GM19035 (cell line): ENCODE measurements around the gene ZNF212.
A peak's percentile ranks its signal among the peaks of the same experiment; 100 is the strongest.

Experiments
- ATAC-seq: cut with Tn5 transposase; IDR thresholded peaks from one replicate; pipeline ENCODE4 v1.9.1; 2021; ENCODE audit not compliant: unreplicated experiment

The ZNF212 gene

DNA sequence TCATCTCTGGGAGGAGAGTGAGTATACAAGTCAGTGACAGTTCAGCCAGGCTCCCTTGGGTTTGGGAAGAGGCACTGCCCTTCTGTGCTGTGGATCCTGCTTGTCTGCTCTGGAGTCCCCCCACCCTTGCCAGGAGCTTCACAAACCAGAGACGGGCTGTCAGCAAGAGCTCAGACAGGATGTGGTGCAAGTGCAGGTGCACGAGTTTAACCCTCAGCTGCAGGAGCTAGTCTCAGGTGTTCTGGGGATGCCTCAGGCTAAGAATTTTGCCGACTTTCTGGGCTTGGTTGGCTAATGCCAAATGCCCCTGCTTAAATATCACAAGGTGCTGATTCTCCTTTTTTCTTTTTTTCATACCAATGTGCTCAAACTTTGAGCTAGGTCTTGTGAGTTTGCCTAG lies 44.9 kb downstream of the ZNF212 start:
- no peak for ATAC-seq

GRCh38 chr7:149284850-149285585 lies 45.6 kb downstream of the ZNF212 start:
- ATAC-seq, result peak; percentile 97

DNA sequence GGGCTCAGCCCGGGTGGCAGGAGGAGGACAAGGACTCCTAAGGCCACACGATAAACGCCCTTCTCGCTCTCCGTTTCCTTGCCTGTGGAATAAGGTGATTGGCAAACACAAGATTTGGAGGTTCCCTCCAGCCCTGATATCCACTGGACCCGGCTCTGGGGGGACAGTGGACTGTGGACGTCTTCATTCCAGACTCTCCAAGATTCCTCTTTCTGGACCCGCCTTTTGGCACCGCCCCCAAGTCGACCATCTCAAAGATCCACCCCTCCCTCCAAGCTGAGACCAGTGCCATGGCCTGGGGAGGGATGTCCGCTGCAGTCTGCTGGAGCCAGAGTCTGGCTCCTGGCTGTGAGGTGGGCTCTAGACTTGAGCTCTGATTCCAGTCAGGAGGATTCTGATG lies 46.2 kb downstream of the ZNF212 start:
- peak; percentile 1 for ATAC-seq

- ATAC-seq, result no peak
Measured at GRCh38 chr7:149286811-149287400, 47.5 kb downstream of the ZNF212 start.

- ATAC-seq, result no peak
Measured at GRCh38 chr7:149287622-149288021, 48.2 kb downstream of the ZNF212 start.

DNA sequence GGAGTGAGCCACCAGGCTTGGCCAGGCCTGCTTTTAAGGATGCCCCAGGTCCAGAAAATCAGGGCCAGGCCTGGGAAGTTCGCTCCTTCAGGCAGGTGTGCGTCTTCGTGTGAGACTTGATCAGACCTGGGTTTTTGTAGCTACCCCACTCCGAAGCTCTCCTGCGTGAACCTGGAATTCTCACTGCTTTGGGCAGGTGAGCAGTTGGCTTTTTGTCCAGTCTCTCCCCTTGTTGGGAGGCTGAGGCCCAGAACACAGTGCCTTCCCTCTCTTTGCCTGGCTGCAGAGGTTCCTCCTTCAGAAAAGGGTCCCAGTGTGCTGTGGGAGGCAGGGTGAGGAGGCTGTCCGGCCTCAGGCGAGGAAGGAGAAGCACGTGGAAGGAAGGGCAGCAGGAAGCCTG lies 49.8 kb downstream of the ZNF212 start:
- no peak for ATAC-seq

DNA sequence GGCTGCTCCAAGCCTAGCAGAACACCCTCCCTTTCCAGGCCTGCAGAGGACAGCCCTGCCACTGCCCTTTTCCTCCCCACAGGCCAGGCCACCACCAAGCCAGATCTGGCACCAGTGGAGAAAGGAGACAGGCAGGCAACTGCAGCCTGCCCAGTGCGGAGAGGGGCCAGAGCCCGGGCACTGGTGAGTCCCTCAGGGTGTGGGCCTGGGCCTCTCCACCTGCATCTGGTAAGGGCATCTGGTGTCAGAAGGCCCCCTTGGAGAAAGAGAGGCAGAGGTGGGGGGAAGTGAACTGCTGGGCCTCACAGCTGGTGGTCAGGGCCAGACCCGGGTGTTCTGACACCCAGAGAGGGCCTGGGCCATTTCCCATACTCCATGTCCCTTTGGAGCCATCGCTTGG lies 50.4 kb downstream of the ZNF212 start:
- no peak for ATAC-seq

GRCh38 chr7:149291036-149291780 lies 51.8 kb downstream of the ZNF212 start:
- ATAC-seq, result no peak

DNA sequence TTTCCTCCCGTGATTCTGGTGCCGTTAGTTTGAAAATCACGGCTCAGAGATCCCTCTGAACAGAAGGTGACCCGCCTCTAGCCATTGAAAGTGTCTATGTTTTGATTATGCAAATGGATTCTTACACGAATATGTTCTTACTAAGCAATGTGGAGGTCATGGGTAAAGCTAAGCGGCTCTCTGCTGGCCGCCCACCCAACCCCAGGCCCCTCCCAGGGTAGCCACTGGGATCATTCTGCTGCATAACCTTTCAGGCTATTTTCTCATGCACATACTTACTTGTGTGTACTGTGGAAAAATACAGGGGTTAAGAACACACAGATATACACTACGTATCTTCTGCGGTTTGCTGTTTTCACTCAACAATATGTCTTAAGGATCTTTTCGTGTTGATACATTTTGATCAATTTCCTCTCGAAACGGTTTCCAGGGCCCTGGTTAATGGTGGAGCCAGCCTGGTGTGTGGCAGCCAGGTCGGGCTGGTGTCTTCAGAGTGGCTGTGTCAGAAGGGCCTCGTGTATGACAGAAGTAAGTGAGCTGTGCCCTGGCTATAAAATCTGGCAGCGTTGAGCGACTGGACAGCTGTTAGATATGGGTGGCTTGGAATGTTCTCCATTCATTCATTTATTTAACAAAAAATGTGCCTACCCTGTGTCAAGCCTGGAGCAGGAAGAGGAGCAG lies 52.5 kb downstream of the ZNF212 start:
- no peak for ATAC-seq

- no peak for ATAC-seq
Measured at GRCh38 chr7:149292462-149292823, 53.0 kb downstream of the ZNF212 start.

GRCh38 chr7:149293338-149293737 lies 53.9 kb downstream of the ZNF212 start:
- ATAC-seq, result no peak

- ATAC-seq, result no peak
Measured at GRCh38 chr7:149293946-149294633, 54.6 kb downstream of the ZNF212 start.

GRCh38 chr7:149294634-149295480 lies 55.4 kb downstream of the ZNF212 start:
- ATAC-seq, result no peak

GRCh38 chr7:149295481-149295850 lies 56.0 kb downstream of the ZNF212 start:
- ATAC-seq, result no peak

DNA sequence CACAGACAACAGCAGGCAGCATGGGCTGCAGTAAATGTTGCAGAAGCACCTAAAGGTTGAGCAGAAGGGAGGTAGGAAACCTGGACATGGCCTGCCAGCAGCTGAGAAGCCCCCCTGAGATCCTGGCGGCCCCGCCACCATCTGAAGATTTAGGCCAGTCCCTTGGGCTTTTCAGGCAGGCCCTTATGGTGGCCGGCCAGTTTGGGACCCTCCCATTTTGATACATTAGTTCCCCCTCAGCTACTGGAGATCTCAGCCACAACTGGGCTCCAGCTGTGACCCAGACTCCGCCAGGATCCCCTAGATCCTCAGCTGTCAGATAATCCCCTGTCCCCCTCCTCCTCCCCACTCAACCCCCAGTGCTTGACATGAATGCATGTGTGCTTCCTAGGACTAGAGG lies 56.9 kb downstream of the ZNF212 start:
- ATAC-seq, result no peak

DNA sequence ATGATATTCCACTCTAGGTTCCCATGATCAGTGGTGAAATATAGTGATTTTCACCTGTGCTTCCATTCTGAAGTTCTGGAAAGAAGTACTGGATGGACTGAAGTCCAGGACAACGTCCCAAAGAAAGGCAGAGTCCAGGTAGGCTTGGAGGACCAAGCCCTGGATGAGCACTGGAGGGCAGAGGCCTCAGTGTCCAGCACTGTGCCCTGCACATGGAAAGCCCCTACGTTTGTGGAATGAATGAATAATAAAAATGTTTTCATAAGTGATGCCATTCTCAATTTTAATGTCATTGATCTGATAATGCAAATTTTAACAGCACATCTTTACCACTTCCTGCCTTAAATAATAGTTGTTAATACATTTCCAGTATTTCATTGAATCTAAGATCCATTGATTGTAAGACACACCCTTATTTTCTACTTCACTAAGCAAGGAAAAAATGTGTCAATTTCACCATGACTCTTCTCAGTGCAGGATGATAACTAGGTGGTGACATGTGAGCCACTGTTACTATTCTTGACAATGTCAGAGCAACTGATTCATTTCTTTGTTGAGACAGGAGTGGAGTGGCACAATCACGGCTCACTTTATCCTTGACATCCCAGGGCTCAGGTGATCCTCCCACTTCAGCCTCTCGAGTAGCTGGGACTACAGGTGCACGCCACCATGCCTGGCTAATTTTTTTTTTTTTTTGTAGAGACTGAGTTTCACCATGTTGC lies 57.7 kb downstream of the ZNF212 start:
- no peak for ATAC-seq

DNA sequence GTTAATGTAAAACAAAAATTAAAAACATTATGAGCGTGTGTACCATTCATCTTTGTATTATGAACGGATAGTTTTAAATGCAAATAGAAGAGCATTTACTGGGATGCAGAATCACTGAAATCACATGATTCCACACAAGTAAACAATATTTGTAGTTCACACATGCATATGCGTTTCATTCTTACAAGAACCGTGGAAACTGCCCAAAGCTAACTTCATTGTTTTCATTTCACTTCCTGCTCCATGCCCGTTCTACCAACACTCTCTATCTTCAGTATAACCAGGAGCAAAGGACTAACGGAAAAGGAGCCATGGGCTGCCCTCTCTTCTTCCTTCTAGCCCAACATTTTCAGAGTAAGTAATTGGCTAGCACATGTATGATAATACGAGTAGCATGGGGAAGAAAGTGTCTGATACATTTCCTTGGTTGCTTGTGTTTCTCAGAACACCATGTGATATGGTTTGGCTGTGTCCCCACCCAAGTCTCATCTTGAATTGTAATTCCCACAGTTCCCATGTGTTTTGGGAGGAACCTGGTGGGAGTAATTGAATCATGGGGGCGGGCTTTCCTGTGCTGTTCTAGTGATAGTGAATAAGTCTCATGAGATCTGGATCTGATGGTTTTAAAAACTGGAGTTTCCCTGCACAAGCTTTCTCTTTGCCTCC lies 61.3 kb downstream of the ZNF212 start:
- ATAC-seq, result no peak

DNA sequence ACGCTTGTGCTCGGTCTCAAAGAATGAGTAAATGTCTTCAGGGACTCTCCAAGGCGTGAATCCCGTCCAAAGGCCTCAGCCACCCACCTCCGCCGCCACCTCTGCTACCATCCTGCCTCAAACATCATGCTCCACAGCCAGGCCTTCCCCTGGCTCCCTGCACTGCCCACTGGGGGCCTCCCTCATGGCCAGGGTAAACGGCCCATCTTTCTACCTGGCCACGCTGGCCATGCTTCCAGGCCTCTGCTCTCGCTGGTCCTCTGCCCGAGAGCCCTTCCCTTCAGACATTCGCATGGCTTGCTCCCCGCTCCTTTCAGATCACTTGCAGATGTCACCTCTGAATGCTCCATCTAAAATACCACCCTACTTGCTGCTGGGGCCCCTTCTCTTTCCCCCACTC lies 62.8 kb downstream of the ZNF212 start:
- ATAC-seq, result no peak

DNA sequence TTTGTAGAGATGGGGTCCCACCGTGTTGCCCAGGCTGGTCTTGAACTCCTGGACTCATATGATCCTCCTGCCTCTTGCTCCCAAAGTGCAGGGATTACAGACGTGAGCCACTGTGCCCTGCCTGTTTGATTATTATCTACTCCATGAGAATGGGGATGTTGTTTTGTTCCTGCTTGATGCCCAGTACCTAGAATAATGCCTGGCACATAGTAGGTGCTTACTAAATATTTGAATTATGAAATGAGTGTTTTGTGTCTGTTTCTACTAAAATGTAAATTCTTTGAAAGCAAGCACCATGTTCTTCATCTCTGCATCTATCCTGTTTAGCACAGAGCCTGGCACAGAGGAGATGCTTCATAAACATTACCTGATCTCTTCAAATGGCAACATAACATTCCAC lies 63.4 kb downstream of the ZNF212 start:
- no peak for ATAC-seq
